HG02642 (cell line): ENCODE measurements around the gene HSPA6.
"Not testable (repeated sequence)": the region's sequence is repeated elsewhere in the genome, so short reads cannot be mapped to it uniquely, and the experiment has no call there.

Experiments
- ATAC-seq: cut with Tn5 transposase; IDR thresholded peaks from one replicate; pipeline ENCODE4 v1.9.1; 2021; ENCODE audit warnings: mild to moderate bottlenecking; ENCODE audit not compliant: unreplicated experiment, poor library complexity

The HSPA6 gene

DNA sequence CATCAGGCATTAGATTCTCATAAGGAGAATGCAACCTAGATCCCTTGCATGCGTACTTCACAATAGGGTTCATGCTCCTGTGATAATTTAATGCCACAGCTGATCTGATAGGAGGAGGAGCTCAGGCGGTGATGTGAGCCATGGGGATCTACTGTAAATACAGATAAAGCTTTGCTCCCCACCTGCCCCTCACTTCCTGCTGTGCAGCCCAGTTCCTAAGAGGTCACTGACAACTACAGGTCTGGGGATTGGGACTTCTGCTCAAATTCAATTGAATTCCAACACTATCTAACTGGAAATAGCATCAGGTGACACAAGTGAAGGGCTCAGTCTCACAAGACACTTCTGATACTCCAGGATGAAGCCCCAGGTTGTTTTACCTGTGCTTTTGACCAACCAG is 32.6 kb downstream of the HSPA6 start:
- not testable (repeated sequence) for ATAC-seq

GRCh38 chr1:161557506-161558450 is 33.4 kb downstream of the HSPA6 start:
- not testable (repeated sequence) for ATAC-seq

GRCh38 chr1:161560960-161561715 is 36.8 kb downstream of the HSPA6 start:
- ATAC-seq: not testable (repeated sequence)

DNA sequence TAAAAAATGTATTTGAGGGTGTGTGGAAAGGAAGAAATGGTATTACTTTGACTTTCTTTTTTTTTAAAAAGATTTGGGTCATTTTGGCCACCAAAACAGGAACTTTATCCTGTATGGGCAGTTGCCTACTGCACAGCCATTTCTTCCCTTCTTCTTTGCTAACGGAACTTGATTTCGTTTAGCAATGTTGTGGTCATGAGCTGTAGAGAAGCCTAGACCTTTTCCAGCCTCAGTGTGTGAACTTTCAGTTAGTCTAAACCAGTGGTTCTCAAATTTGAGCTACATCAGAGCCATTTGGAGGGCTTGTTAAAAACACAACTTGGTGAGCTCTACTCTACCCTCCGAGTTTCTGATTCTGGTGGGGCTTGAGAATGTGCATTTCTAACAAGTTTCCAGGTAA is 38.1 kb downstream of the HSPA6 start:
- not testable (repeated sequence) for ATAC-seq

GRCh38 chr1:161563522-161563921 is 39.2 kb downstream of the HSPA6 start:
- not testable (repeated sequence) for ATAC-seq

DNA sequence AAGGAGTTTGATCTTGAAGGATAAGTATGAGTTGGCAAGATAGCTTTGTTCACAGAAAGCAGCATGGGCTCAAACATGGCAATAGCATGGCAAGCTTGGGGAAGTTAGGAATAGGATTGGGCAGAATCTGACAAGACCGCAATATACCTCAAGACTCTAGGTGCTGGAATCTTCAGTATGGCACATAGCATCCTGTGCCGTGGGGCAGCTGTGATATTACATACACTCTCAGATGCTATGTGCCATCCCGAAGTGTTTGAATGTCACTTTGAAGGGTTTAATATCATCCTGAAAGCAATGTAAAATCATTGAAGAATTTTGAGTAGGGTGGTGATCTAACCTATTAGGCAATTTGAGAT is 42.2 kb downstream of the HSPA6 start:
- ATAC-seq: not testable (repeated sequence)

GRCh38 chr1:161571703-161572102 is 47.4 kb downstream of the HSPA6 start:
- not testable (repeated sequence) for ATAC-seq
